HepG2 (cell line): Measurements from ENCODE around the gene LHX1.

Experiments
- CBX2 ChIP-seq, 2 experiments: fragments of 200-600 bp in 1 of 2; sonication (generic); formaldehyde crosslinking in 1 of 2; IDR thresholded peaks; 2 replicates each; pipeline versions ENCODE4 v1.7.0 to v1.8.1; 2018 to 2022; ENCODE audit warnings: low read depth in 2 of 2, low read length in 1 of 2, mild to moderate bottlenecking in 1 of 2, missing genetic modification reagents in 1 of 2
- EZH2 ChIP-seq: conservative IDR thresholded peaks from 2 replicates; pipeline ENCODE4 v1.6.1; 2012; ENCODE audit warnings: mild to moderate bottlenecking, low read depth, low read length, moderate library complexity
- MYC ChIP-seq: sonication (generic); formaldehyde crosslinking; IDR thresholded peaks from 2 replicates; pipeline ENCODE4 v1.9.0; 2021; ENCODE audit warnings: missing genetic modification reagents, borderline replicate concordance
- ZFX ChIP-seq: sonication (generic); formaldehyde crosslinking; IDR thresholded peaks from 2 replicates; pipeline ENCODE4 v1.4.0; 2020; ENCODE audit warnings: mild to moderate bottlenecking, low read depth, missing genetic modification reagents, moderate library complexity
- TF ChIP-seq, protein P1 (sequence below): IDR thresholded peaks from 2 replicates; pipeline ENCODE4 v1.6.1; 2016

DNA sequence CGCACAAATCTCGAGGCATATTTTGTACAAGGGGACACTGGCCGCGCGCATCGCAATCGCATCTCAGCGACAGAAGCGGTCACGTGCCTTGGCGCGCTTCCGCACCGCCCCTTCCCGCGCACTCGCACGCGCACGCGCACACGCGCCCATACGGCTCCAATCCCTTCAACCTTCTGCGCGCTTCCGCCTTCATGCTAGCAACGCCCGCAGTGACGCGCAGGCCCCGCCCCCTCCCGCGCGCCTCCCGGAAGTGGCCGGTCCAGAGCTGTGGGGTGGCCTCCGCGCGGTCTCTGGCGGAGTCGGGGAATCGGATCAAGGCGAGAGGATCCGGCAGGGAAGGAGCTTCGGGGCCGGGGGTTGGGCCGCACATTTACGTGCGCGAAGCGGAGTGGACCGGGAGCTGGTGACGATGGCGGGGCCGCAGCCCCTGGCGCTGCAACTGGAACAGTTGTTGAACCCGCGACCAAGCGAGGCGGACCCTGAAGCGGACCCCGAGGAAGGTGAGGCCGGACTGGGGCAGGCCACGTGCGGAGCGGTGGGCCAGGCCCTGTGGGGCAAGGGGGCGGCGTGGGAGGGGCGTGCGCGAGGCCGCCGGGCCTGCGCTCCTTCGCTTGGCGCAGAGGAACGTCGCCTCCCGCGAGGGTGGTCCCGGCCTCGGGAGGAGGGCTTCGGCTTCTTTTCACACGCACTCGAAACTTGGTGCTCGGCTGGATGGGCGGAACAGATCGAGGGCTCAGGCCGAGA lies 11.6 kb downstream of the LHX1 start, which contains the start of gene AATF:
- TF ChIP-seq MYC, result peak; percentile 99
- TF ChIP-seq, protein P1, sequence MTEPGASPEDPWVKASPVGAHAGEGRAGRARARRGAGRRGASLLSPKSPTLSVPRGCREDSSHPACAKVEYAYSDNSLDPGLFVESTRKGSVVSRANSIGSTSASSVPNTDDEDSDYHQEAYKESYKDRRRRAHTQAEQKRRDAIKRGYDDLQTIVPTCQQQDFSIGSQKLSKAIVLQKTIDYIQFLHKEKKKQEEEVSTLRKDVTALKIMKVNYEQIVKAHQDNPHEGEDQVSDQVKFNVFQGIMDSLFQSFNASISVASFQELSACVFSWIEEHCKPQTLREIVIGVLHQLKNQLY (CRISPR knock-in tag), result no peak
- TF ChIP-seq ZFX (CRISPR knock-in tag), result peak; percentile 98
- TF ChIP-seq EZH2, result no peak
- no peak; the same call in 1 of the 2 replicates for TF ChIP-seq CBX2 (IDR thresholded peaks at IDR 0.05; ENCODE audit: low read depth, low read length)
- TF ChIP-seq CBX2 (CRISPR knock-in tag; IDR thresholded peaks at IDR 0.05; ENCODE audit: low read depth), result peak; percentile 80; the same call in 1 of the 2 replicates
